Type B pancreatic cell (in vitro differentiated cells): ENCODE results near the gene DAPK1. TPM values are rescaled to one million over a fixed set of nuclear protein-coding genes. Genes with fewer than 3 reads are reported as not detected.

ENCODE experiments used
- DNase-seq: peaks from one replicate; pipeline ENCODE4 v3.0.0; 2021; ENCODE audit warnings: mixed read lengths; ENCODE audit not compliant: unreplicated experiment; ENCODE audit errors: extremely low spot score
- H3K27ac Mint-ChIP-seq: 2 replicates; pipeline ENCODE4 v1.8.0; 2021; ENCODE audit warnings: mild to moderate bottlenecking, mixed read lengths
- H3K27me3 Mint-ChIP-seq: 2 replicates; pipeline ENCODE4 v1.8.0; 2021; ENCODE audit warnings: mixed read lengths
- H3K36me3 Mint-ChIP-seq: 2 replicates; pipeline ENCODE4 v1.8.0; 2021; ENCODE audit warnings: mixed read lengths
- H3K4me1 Mint-ChIP-seq: one replicate; pipeline ENCODE4 v1.8.0; 2021; ENCODE audit warnings: mixed read lengths; ENCODE audit not compliant: unreplicated experiment
- H3K4me3 Mint-ChIP-seq: 2 replicates; pipeline ENCODE4 v1.8.0; 2021; ENCODE audit warnings: mild to moderate bottlenecking, mixed read lengths
- H3K9me3 Mint-ChIP-seq: 2 replicates; pipeline ENCODE4 v1.8.0; 2021; ENCODE audit warnings: mixed read lengths
- total RNA-seq: library from RNA; stranded (reverse); gene quantifications from 2 replicates; pipeline ENCODE4 v1.2.1, GENCODE V29; 2021; ENCODE audit warnings: low replicate concordance
- TF ChIP-seq, protein P1 (sequence below): fragments of 200-600 bp; sonication (generic); conservative IDR thresholded peaks from 2 replicates; pipeline ENCODE4 v1.5.0; 2021; ENCODE audit warnings: antibody characterized with exemption, mild to moderate bottlenecking

DAPK1 gene
- total RNA-seq, 1 donor from 2014 or later = 160 TPM

DNA sequence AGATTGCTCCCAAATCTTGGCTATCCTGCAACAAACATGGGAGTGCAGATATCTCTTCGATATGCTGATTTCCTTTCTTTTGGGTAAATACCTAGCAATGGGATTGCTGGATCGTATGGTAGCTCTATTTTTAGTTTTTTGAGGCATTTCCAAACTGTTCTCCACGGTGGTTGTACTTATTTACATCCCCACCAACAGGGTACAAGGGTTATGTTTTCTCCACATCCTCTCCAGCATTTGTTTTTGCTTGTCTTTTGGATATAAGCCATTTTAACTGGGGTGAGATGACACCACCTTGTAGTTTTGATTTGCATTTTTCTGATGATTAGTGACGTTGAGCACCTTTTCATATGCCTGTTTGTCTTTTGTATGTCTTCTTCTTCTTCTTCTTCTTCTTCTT lies 248.5 kb downstream of the DAPK1 start:
- H3K27ac Mint-ChIP-seq = no peak overlapping the region
- peaks cover 11% of the 10 kb centered on the region for H3K9me3 Mint-ChIP-seq
- no peak for DNase-seq
- H3K27me3 Mint-ChIP-seq = peaks cover 4% of the 10 kb centered on the region
- no peaks in the 10 kb centered on the region for H3K4me1 Mint-ChIP-seq
- TF ChIP-seq, protein P1, sequence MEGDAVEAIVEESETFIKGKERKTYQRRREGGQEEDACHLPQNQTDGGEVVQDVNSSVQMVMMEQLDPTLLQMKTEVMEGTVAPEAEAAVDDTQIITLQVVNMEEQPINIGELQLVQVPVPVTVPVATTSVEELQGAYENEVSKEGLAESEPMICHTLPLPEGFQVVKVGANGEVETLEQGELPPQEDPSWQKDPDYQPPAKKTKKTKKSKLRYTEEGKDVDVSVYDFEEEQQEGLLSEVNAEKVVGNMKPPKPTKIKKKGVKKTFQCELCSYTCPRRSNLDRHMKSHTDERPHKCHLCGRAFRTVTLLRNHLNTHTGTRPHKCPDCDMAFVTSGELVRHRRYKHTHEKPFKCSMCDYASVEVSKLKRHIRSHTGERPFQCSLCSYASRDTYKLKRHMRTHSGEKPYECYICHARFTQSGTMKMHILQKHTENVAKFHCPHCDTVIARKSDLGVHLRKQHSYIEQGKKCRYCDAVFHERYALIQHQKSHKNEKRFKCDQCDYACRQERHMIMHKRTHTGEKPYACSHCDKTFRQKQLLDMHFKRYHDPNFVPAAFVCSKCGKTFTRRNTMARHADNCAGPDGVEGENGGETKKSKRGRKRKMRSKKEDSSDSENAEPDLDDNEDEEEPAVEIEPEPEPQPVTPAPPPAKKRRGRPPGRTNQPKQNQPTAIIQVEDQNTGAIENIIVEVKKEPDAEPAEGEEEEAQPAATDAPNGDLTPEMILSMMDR = no peak
- H3K4me3 Mint-ChIP-seq = no peak overlapping the region
- H3K36me3 Mint-ChIP-seq = no peaks in the 10 kb centered on the region

DNA sequence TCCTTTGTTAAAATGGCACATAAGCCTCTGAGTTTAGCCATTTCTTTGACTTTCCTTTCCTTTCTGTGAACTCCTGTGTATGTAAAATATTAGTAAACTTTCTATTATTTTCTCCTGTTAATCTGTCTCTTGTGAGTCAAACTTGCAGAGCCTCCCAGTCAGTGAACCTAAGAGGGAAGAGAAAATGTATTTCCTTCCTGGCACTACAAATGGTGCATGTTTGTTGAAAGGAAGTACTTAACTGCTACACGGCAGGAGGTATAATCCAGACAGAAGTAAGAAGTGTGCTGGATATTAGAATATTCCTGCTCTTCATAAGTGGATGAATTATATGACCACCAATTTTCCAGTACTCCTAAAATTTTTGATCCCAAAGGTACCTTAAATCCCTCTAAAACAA lies 251.2 kb downstream of the DAPK1 start:
- Mint-ChIP-seq H3K4me1 (no peaks in the 10 kb centered on the region), H3K9me3 (peaks cover 5% of the 10 kb centered on the region), H3K4me3 (no peak overlapping the region), H3K27ac (no peak overlapping the region), H3K27me3 (peaks cover 4% of the 10 kb centered on the region), H3K36me3 (no peaks in the 10 kb centered on the region)
- no peak for DNase-seq
- TF ChIP-seq, protein P1 = no peak

DNA sequence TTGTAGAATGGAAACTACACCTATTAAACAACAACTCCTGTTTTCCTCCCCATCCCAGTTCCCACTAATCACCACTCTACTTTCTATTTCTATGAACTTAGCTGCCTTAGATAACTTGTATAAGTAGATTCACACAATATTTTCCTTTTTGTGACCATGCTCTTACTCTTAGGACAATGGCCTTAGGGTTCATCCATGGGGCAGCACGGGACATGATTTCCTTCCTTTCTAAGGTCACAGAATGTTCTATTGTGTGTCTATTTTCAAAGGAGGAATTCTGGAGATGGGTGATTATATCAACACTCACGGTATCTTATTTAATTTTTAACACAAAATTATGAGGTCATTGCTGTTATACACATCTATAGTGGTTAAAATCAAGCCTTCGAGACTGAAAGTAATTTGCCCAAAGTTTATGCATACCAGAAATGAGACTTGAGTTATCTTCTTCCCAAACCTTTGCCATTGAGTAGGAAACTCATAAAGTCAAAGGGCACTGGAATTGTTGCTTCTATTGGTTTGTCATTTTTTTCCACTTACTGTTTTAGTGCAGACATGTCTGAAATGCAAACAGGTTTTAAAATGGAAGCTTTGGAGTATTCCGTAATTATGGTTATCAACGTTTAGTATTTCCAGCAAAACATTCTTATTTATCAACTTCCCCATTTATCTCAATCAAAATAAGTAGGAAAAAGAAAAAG lies 251.8 kb downstream of the DAPK1 start:
- TF ChIP-seq, protein P1 = no peak
- H3K4me1 Mint-ChIP-seq = no peaks in the 10 kb centered on the region

DNA sequence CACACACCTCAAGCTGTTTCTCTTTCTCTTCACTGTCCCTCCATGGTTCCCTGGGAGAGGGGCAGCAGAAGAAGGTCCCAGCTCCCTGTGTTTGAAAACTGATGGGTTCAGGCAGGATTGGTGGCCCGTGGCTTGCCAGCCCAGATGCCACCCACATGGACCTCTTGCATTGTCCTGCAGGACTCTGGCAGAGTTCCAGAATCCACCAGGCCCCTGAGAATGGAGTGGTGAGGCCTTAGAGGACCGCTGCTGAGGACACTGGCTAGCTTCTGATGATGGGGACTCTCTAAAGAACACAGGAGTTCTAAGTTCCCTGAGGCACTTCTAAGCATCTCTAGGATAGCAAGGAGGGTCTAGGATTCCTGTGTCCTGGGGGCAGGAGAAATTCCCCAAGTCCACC lies 253.1 kb downstream of the DAPK1 start:
- Mint-ChIP-seq H3K27me3 (peaks cover 4% of the 10 kb centered on the region), H3K4me1 (no peaks in the 10 kb centered on the region), H3K4me3 (no peak overlapping the region), H3K36me3 (no peaks in the 10 kb centered on the region), H3K9me3 (peaks cover 9% of the 10 kb centered on the region), H3K27ac (no peak overlapping the region)
- TF ChIP-seq, protein P1 = no peak
- DNase-seq = no peak

More for the DNA sequence above, 251.8 kb downstream of the DAPK1 start:
- Mint-ChIP-seq H3K27ac (no peak overlapping the region), H3K9me3 (peaks cover 5% of the 10 kb centered on the region), H3K4me3 (no peak overlapping the region), H3K27me3 (peaks cover 4% of the 10 kb centered on the region), H3K36me3 (no peaks in the 10 kb centered on the region)
- no peak for DNase-seq

DNA sequence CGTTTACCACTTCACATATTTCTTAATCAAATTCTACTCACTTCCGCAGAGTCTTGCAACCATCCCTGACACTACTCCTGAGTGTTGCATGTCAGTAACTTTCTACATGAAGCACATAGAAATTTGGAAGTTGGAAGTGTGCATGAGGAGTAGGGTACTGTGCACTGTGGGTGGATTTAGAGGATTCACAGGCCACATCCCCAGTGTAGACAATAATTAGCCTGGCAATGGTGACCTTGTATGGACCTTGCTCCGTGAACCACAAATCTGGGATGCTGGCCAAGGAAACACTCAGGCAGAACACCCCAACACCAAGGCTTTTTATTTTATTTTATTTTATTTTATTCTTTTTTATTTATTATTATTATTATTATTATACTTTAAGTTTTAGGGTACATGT lies 253.8 kb downstream of the DAPK1 start:
- H3K4me3 Mint-ChIP-seq = no peak overlapping the region
- TF ChIP-seq, protein P1 = no peak
- H3K27me3 Mint-ChIP-seq = peaks cover 4% of the 10 kb centered on the region
- H3K27ac Mint-ChIP-seq = no peak overlapping the region
- H3K36me3 Mint-ChIP-seq = no peaks in the 10 kb centered on the region
- H3K4me1 Mint-ChIP-seq = no peaks in the 10 kb centered on the region
- no peak for DNase-seq
- H3K9me3 Mint-ChIP-seq = peaks cover 9% of the 10 kb centered on the region
